NT2/D1 (cell line): ENCODE results near the gene ADAM17.

Source experiments
- SUZ12 ChIP-seq: IDR thresholded peaks from 2 replicates; pipeline ENCODE4 v1.6.1; 2011; ENCODE audit not compliant: insufficient read length, insufficient read depth; ENCODE audit errors: extremely low read depth
- YY1 ChIP-seq: IDR thresholded peaks from 2 replicates; pipeline ENCODE4 v1.6.1; 2011; ENCODE audit not compliant: insufficient read length, insufficient read depth
- ZNF274 ChIP-seq: IDR thresholded peaks from 2 replicates; pipeline ENCODE4 v1.6.1; 2011; ENCODE audit warnings: mild to moderate bottlenecking, low read depth, low read length

DNA sequence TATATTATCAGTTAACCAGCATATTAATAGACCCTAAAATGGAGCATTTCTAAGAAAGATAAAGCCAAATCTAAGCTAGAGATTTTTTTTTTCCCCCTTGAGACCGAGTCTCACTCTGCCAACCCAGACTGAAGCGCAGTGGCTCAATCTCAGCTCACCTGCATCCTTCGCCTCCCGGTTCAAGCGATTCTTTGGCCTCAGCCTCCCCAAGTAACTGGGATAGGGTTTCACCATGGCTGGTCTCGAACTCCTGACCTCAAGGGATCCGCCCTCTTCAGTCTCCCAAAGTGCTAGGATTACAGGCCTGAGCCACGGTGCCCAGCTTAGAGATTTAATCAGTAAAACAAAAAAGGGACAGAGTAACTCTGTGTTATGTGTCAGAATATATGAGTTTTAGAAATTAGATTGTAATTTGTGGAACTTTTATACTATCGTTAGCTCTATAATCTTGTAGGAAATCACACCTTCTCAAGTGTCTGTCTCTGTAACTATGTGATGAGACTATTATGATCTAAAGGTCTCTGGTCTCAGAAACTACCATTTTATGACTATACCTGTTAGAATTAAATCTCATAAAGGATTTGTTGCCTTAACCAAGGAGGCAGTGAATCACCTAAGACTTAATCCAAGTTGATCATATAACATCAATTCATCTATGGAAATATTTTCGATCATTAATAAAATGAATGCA lies 41.1 kb upstream of the ADAM17 start:
- TF ChIP-seq SUZ12 = no peak
- no peak for TF ChIP-seq YY1
- TF ChIP-seq ZNF274 = no peak
